ENCODE measurements around the gene CDC5L. TPM values are rescaled to one million over a fixed set of nuclear protein-coding genes. Genes with fewer than 3 reads are reported as not detected.

Gene CDC5L
- total RNA-seq, 6 donors from 2014 or later: 5.4 to 24.0 (median 13.8) TPM

- Histone ChIP-seq H3K27me3 (no peaks in the 10 kb centered on the region), H3K36me3 (no peaks in the 10 kb centered on the region), H3K4me1 (no peaks in the 10 kb centered on the region), H3K4me3 (no peak overlapping the region), H3K27ac (no peak overlapping the region), H3K9me3 (no peaks in the 10 kb centered on the region)
- DNase-seq: no peak
- WGBS, 2 donors: 56 to 59% methylated on average over 2 of the region's 2 CpGs
- no peak for TF ChIP-seq POLR2A (IDR thresholded peaks at IDR 0.05)
- no peak for TF ChIP-seq EP300 (IDR thresholded peaks at IDR 0.05)
- no peak for TF ChIP-seq POLR2AphosphoS5 (IDR thresholded peaks at IDR 0.05)
- TF ChIP-seq CTCF (IDR thresholded peaks at IDR 0.05): no peak
- no peak for ATAC-seq (ENCODE audit: low FRiP score in 2 of 2)
These were observed 13.7 kb upstream of the CDC5L start for GRCh38 chr6:44373787-44374186.

- Histone ChIP-seq H3K27me3 (no peaks in the 10 kb centered on the region), H3K4me3 (no peak overlapping the region), H3K4me1 (no peaks in the 10 kb centered on the region), H3K9me3 (no peaks in the 10 kb centered on the region), H3K36me3 (no peaks in the 10 kb centered on the region), H3K27ac (no peak overlapping the region)
- WGBS, 2 donors: 91 to 95% methylated on average over 3 of the region's 3 CpGs
- no peak for DNase-seq
- no peak for ATAC-seq (ENCODE audit: low FRiP score in 2 of 2)
- no peak for TF ChIP-seq POLR2A (IDR thresholded peaks at IDR 0.05)
- no peak for TF ChIP-seq POLR2AphosphoS5 (IDR thresholded peaks at IDR 0.05)
- TF ChIP-seq CTCF (IDR thresholded peaks at IDR 0.05): no peak
- TF ChIP-seq EP300 (IDR thresholded peaks at IDR 0.05): no peak
These were observed 12.4 kb upstream of the CDC5L start for GRCh38 chr6:44375071-44375470.

- no peaks in the 10 kb centered on the region for H3K9me3 ChIP-seq
- 81 to 87% methylated on average over 3 of the region's 3 CpGs for WGBS, 2 donors
- peaks cover 0 to 9% (median 2%) of the 10 kb centered on the region in 4 donors for H3K4me1 ChIP-seq
- no peak overlapping the region for H3K4me3 ChIP-seq
- DNase-seq: no peak
- TF ChIP-seq EP300 (IDR thresholded peaks at IDR 0.05): no peak
- H3K27me3 ChIP-seq: no peaks in the 10 kb centered on the region
- no peak for ATAC-seq (ENCODE audit: low FRiP score in 2 of 2)
- no peaks in the 10 kb centered on the region for H3K36me3 ChIP-seq
- H3K27ac ChIP-seq: no peak overlapping the region
These were observed 10.0 kb upstream of the CDC5L start for GRCh38 chr6:44377484-44377883.

GRCh38 chr6:44377971-44378370, 9.5 kb upstream of the CDC5L start:
- Histone ChIP-seq H3K4me3 (no peak overlapping the region), H3K9me3 (no peaks in the 10 kb centered on the region), H3K27me3 (no peaks in the 10 kb centered on the region), H3K36me3 (no peaks in the 10 kb centered on the region), H3K27ac (no peak overlapping the region), H3K4me1 (peaks cover 0 to 9% (median 2%) of the 10 kb centered on the region in 4 donors)
- WGBS, 2 donors: 71 to 79% methylated on average over 1 of the region's 1 CpG
- ATAC-seq (ENCODE audit: low FRiP score in 2 of 2) (no peak), DNase-seq (no peak)
- TF ChIP-seq EP300 (IDR thresholded peaks at IDR 0.05) (no peak), POLR2A (IDR thresholded peaks at IDR 0.05) (no peak), CTCF (IDR thresholded peaks at IDR 0.05) (no peak), POLR2AphosphoS5 (IDR thresholded peaks at IDR 0.05) (no peak)

GRCh38 chr6:44381739-44382138, 5.8 kb upstream of the CDC5L start:
- no peaks in the 10 kb centered on the region for H3K27me3 ChIP-seq
- WGBS, 2 donors: 28 to 50% methylated on average over 2 of the region's 2 CpGs
- no peaks in the 10 kb centered on the region for H3K9me3 ChIP-seq
- peak in 1 of 2 donors; percentile 67 for DNase-seq
- H3K4me1 ChIP-seq: peaks cover 2 to 16% (median 7%) of the 10 kb centered on the region in 4 donors
- H3K36me3 ChIP-seq: no peaks in the 10 kb centered on the region
- H3K4me3 ChIP-seq: no peak overlapping the region
- no peak overlapping the region for H3K27ac ChIP-seq
- TF ChIP-seq POLR2A (IDR thresholded peaks at IDR 0.05) (no peak), EP300 (IDR thresholded peaks at IDR 0.05) (peak in 1 of 4 donors; percentile 36), POLR2AphosphoS5 (IDR thresholded peaks at IDR 0.05) (peak; percentile 34 to 40), CTCF (IDR thresholded peaks at IDR 0.05) (no peak)
- ATAC-seq (ENCODE audit: low FRiP score in 2 of 2): peak in 1 of 2 donors; percentile 69

All from upper lobe of left lung (tissue), 6 donors.